Retina (tissue), 1 donor: ENCODE results near the gene ZSCAN10.

ENCODE experiments used
- DNase-seq: peaks from one replicate; pipeline ENCODE4 v3.0.0-alpha.2; 2016

The ZSCAN10 gene

GRCh38 chr16:3101841-3102470 is 2.9 kb upstream of the ZSCAN10 start:
- DNase-seq, result no peak

GRCh38 chr16:3101018-3101840 is 2.1 kb upstream of the ZSCAN10 start:
- DNase-seq, result no peak

GRCh38 chr16:3099732-3100499 is 822 bp upstream of the ZSCAN10 start:
- DNase-seq, result peak; percentile 78

GRCh38 chr16:3099395-3099731 is 269 bp upstream of the ZSCAN10 start:
- no peak for DNase-seq

- DNase-seq, result no peak
Measured at GRCh38 chr16:3097266-3097665, 1.8 kb downstream of the ZSCAN10 start.

- DNase-seq, result no peak
Measured at GRCh38 chr16:3096362-3096761, 2.7 kb downstream of the ZSCAN10 start.

- no peak for DNase-seq
Measured at GRCh38 chr16:3095869-3096268, 3.2 kb downstream of the ZSCAN10 start.

GRCh38 chr16:3094289-3095027 is 4.6 kb downstream of the ZSCAN10 start:
- no peak for DNase-seq

- DNase-seq, result no peak
Measured at GRCh38 chr16:3092501-3092941, 6.6 kb downstream of the ZSCAN10 start.

- DNase-seq, result no peak
Measured at GRCh38 chr16:3091551-3091950, 7.5 kb downstream of the ZSCAN10 start.

- DNase-seq, result no peak
Measured at GRCh38 chr16:3089717-3090592, 9.1 kb downstream of the ZSCAN10 start.

GRCh38 chr16:3088925-3089716 is 10.0 kb downstream of the ZSCAN10 start:
- DNase-seq, result no peak

- no peak for DNase-seq
Measured at GRCh38 chr16:3088450-3088849, 10.6 kb downstream of the ZSCAN10 start.

GRCh38 chr16:3087243-3088235 is 11.6 kb downstream of the ZSCAN10 start:
- no peak for DNase-seq

- DNase-seq, result no peak
Measured at GRCh38 chr16:3086596-3087242, 12.4 kb downstream of the ZSCAN10 start.

GRCh38 chr16:3085868-3086595 is 13.1 kb downstream of the ZSCAN10 start:
- no peak for DNase-seq

GRCh38 chr16:3084969-3085670 is 14.0 kb downstream of the ZSCAN10 start:
- DNase-seq, result no peak

GRCh38 chr16:3084491-3084890 is 14.6 kb downstream of the ZSCAN10 start:
- DNase-seq, result no peak
